Uterus (tissue), 4 donors: ENCODE measurements around the gene HSFX4. TPM values are rescaled to one million over a fixed set of nuclear protein-coding genes. Genes with fewer than 3 reads are reported as not detected.

Source experiments
- DNase-seq, 2 donors: peaks; one replicate each; pipeline ENCODE4 v3.0.0-alpha.2; 2019 to 2020
- H3K27ac ChIP-seq, 2 donors: fragments of 200-600 bp; sonication (generic); 1 replicate in 1 of 2; 2 replicates in 1 of 2; pipeline ENCODE4 v1.5.1; 2016 to 2018
- H3K27me3 ChIP-seq, 2 donors: fragments of 200-600 bp; sonication (generic); one replicate each; pipeline ENCODE4 v1.5.1; 2018 to 2019; ENCODE audit warnings: control low read depth in 1 of 2
- H3K36me3 ChIP-seq, 2 donors: fragments of 200-600 bp; sonication (generic); one replicate each; pipeline ENCODE4 v1.5.1; 2019; ENCODE audit warnings: control low read depth in 1 of 2
- H3K4me1 ChIP-seq, 2 donors: fragments of 200-600 bp; sonication (generic); one replicate each; pipeline ENCODE4 v1.5.1; 2018 to 2019; ENCODE audit warnings: control low read depth in 1 of 2
- H3K4me3 ChIP-seq, 2 donors: fragments of 200-600 bp; sonication (generic); 1 replicate in 1 of 2; 2 replicates in 1 of 2; pipeline ENCODE4 v1.5.1; 2018 to 2019; ENCODE audit warnings: mild to moderate bottlenecking in 1 of 2
- H3K9me3 ChIP-seq, 2 donors: fragments of 200-600 bp; sonication (generic); one replicate each; pipeline ENCODE4 v1.5.1; 2019; ENCODE audit warnings: control low read depth in 1 of 2
- POLR2A ChIP-seq, 2 donors: fragments of 450-650 bp; IDR thresholded peaks; one replicate each; pipeline ENCODE4 v1.6.1; 2016; ENCODE audit warnings: antibody characterized with exemption in 2 of 2, mild to moderate bottlenecking in 1 of 2, moderate library complexity in 1 of 2
- intact Hi-C: fragments of 100-400 bp; cut with DNase I; formaldehyde crosslinking; loops from one replicate; pipeline ENCODE4 v1.15.1; 2023; ENCODE audit warnings: low total_unique reads
- total RNA-seq, 4 donors: library from RNA; depleted of rRNA in 3 of 4; stranded (reverse); fragments of >200 nt in 3 of 4; gene quantifications; one replicate each; pipeline versions ENCODE4 v1.1.0 to v1.2.4, GENCODE V29; 2014 to 2023
- TF ChIP-seq, protein P1 (sequence below), 4 experiments: fragments of 200-600 bp in 2 of 4; fragments of 450-650 bp in 2 of 4; sonication (generic) in 2 of 4; IDR thresholded peaks; one replicate each; pipeline ENCODE4 v1.5.1; 2016 to 2019; ENCODE audit warnings: antibody characterized with exemption in 4 of 4, mild to moderate bottlenecking in 2 of 4, moderate library complexity in 1 of 4
- donor health status: DM: yes; HTN: yes; CAD: no.

HSFX4 gene
- total RNA-seq, 4 donors from 2014 or later = not detected

DNA sequence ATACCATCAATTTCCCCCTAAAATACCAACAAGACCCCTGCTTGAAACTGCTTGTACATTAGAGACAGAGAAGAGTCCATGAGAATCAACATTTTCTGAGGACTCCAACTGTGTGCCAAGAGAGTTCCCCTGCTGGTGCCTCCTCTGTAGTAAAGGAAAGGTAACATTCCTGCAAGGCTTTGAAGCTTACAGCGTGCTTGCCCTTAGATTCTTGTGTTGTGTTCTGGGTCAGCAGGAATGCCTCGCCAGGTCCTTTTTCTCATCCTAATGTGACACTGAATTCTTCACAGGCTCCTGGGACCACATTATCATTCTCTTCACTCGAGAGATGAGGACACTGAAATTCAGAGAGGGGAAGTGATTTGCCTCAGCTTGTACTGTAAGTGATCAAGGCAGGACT lies 18.6 kb downstream of the HSFX4 start:
- TF ChIP-seq POLR2A (IDR thresholded peaks at IDR 0.05) = no peak
- TF ChIP-seq, protein P1, sequence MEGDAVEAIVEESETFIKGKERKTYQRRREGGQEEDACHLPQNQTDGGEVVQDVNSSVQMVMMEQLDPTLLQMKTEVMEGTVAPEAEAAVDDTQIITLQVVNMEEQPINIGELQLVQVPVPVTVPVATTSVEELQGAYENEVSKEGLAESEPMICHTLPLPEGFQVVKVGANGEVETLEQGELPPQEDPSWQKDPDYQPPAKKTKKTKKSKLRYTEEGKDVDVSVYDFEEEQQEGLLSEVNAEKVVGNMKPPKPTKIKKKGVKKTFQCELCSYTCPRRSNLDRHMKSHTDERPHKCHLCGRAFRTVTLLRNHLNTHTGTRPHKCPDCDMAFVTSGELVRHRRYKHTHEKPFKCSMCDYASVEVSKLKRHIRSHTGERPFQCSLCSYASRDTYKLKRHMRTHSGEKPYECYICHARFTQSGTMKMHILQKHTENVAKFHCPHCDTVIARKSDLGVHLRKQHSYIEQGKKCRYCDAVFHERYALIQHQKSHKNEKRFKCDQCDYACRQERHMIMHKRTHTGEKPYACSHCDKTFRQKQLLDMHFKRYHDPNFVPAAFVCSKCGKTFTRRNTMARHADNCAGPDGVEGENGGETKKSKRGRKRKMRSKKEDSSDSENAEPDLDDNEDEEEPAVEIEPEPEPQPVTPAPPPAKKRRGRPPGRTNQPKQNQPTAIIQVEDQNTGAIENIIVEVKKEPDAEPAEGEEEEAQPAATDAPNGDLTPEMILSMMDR (IDR thresholded peaks at IDR 0.05) = no peak
- no peaks in the 10 kb centered on the region for H3K4me1 ChIP-seq
- intact Hi-C loops = no loop called here

DNA sequence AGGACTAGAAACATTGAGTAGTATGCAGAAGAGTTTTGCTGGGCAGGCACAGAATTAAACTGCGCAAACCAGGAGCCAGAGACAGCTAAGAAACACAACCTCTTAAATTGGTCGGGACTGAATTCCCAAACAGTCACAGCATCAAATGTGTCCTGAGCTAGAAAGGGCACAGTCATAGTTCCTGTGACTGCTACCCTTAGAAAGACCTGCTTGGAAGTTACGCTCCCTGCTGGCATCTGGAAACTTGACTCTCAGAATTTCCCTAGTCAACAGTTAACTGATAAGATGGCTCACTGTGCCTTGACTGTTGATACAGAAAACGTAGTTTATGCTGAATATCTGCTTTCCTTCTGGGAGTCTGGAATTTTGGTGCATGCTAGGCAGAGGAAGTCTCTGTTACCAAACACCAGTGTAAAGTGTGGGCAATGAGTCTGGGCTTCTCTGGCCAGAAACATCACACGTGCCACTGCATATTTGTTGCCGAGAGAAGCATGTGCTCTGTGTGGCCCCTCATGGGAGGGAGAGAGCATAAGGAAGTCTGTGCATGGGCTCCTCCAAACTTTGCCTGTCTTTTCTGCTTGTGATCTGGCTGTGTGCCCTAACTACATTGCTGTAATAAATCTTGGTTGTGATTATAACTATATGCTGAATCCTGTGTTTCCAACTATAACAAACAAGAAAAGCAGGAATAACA lies 20.5 kb downstream of the HSFX4 start:
- Histone ChIP-seq H3K4me1 (no peaks in the 10 kb centered on the region), H3K27me3 (no peaks in the 10 kb centered on the region), H3K9me3 (no peaks in the 10 kb centered on the region), H3K36me3 (no peaks in the 10 kb centered on the region), H3K4me3 (no peak overlapping the region), H3K27ac (no peak overlapping the region)
- TF ChIP-seq, protein P1 (IDR thresholded peaks at IDR 0.05) = no peak
- TF ChIP-seq POLR2A (IDR thresholded peaks at IDR 0.05) = no peak
- DNase-seq = no peak
- intact Hi-C loops = no loop called here

More for the DNA sequence above, 18.6 kb downstream of the HSFX4 start:
- no peaks in the 10 kb centered on the region for H3K27me3 ChIP-seq
- H3K36me3 ChIP-seq = no peaks in the 10 kb centered on the region
- H3K4me3 ChIP-seq = no peak overlapping the region
- no peak overlapping the region for H3K27ac ChIP-seq
- DNase-seq = no peak
- no peaks in the 10 kb centered on the region for H3K9me3 ChIP-seq

DNA sequence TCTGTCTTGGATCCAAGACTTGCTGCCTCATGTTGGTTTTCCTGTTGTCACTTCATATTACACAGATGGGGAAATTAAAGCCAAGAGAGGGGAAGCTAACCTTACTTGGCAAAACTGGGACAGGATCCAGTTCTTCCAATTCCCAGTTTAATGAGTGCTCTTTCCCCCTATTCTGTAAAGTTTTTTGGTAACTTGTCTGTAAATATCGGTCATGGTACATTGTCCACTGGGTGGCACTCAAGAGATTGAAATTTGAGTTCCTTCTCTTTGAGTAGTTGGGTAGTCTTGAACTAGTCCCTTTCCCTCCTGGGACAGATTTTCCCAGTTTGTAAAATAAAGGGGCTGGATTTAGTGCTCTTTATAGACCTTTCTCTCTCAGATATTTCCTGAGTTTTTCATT lies 21.3 kb downstream of the HSFX4 start:
- intact Hi-C loops = no loop called here
- no peaks in the 10 kb centered on the region for H3K9me3 ChIP-seq
- no peaks in the 10 kb centered on the region for H3K4me1 ChIP-seq
- no peak overlapping the region for H3K4me3 ChIP-seq
- no peak for DNase-seq
- no peaks in the 10 kb centered on the region for H3K27me3 ChIP-seq
- TF ChIP-seq, protein P1 (IDR thresholded peaks at IDR 0.05) = peak in 3 of 4 experiments; percentile 14 to 38 (median 29)
- no peak for TF ChIP-seq POLR2A (IDR thresholded peaks at IDR 0.05)
- no peaks in the 10 kb centered on the region for H3K36me3 ChIP-seq
- H3K27ac ChIP-seq = no peak overlapping the region

DNA sequence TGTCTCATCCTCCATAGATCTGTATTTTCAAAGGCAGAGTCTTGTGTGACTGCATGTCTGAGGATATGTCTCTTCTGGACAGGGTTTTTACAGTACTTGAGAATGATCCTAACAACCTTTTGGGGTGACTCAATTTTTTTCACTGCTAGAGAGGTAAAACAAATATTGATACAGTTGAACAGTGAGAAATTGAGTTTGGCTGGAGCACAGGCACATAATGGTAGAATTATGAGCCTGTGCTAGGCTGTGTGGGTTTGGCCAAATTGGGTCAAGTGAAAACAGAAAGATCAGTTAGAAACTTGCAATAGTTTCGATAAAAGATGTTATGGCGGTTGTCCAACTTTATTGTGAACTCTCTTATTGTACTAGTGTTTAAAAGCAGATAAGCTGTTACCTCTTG lies 32.2 kb downstream of the HSFX4 start:
- Histone ChIP-seq H3K27ac (no peak overlapping the region), H3K36me3 (no peaks in the 10 kb centered on the region), H3K4me3 (no peak overlapping the region), H3K4me1 (no peaks in the 10 kb centered on the region), H3K27me3 (peaks cover 0 to 7% of the 10 kb centered on the region in 2 donors), H3K9me3 (no peaks in the 10 kb centered on the region)
- DNase-seq = no peak
- no peak for TF ChIP-seq POLR2A (IDR thresholded peaks at IDR 0.05)
- TF ChIP-seq, protein P1 (IDR thresholded peaks at IDR 0.05) = no peak
- intact Hi-C loops = no loop called here

DNA sequence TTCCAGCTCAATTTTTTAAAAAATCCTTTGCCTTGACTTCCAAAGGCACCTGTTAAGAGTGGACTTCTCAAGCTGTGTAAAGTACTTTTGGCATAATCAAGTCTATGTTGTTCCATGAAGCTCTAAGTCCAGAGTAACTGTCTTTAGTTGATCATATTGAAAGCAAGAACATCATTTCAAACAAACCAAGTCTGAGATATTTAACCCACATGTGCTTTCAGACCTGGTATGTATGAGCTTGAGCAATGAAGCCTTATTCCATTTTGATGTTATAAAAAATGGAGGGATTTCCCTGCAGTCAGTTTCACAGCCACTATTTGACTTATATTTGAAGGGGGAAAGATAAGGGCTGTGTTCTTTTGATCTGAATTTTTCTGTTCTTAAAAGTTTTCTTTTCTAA lies 32.6 kb downstream of the HSFX4 start:
- no peak overlapping the region for H3K27ac ChIP-seq
- no peak overlapping the region for H3K4me3 ChIP-seq
- intact Hi-C loops = no loop called here
- TF ChIP-seq, protein P1 (IDR thresholded peaks at IDR 0.05) = no peak
- TF ChIP-seq POLR2A (IDR thresholded peaks at IDR 0.05) = no peak
- H3K9me3 ChIP-seq = no peaks in the 10 kb centered on the region
- H3K27me3 ChIP-seq = peaks cover 0 to 7% of the 10 kb centered on the region in 2 donors
- no peaks in the 10 kb centered on the region for H3K36me3 ChIP-seq
- no peaks in the 10 kb centered on the region for H3K4me1 ChIP-seq
- no peak for DNase-seq
